GM13976 (cell line): ENCODE measurements around the gene SLC12A7.

Source experiments
- DNase-seq: peaks from one replicate; pipeline ENCODE4 v3.0.0; 2012; ENCODE audit warnings: low spot score
- CTCF ChIP-seq: IDR thresholded peaks from 2 replicates; pipeline ENCODE4 v1.5.1; 2012; ENCODE audit warnings: borderline replicate concordance, mild to moderate bottlenecking; ENCODE audit not compliant: insufficient read depth; ENCODE audit errors: extremely low read depth, missing control alignments, control extremely low read depth
- in situ Hi-C: fragments of 300-500 bp; cut with MboI; formaldehyde crosslinking; loops from one replicate; pipeline ENCODE4 v1.12.0; 2022; ENCODE audit warnings: low sequenced_read_pairs, mixed read lengths, inconsistent platforms; ENCODE audit not compliant: unreplicated experiment

Gene SLC12A7

GRCh38 chr5:1048861-1049838, 62.7 kb downstream of the SLC12A7 start:
- no peak for TF ChIP-seq CTCF
- in situ Hi-C loops: no loop called here
- DNase-seq: no peak

GRCh38 chr5:1048162-1048721, 63.6 kb downstream of the SLC12A7 start:
- no peak for TF ChIP-seq CTCF
- in situ Hi-C loops: no loop called here
- no peak for DNase-seq

GRCh38 chr5:1047332-1047965, 64.4 kb downstream of the SLC12A7 start:
- in situ Hi-C loops: no loop called here
- TF ChIP-seq CTCF: no peak
- no peak for DNase-seq

GRCh38 chr5:1045960-1046560, 65.8 kb downstream of the SLC12A7 start:
- TF ChIP-seq CTCF: no peak
- in situ Hi-C loops: no loop called here
- no peak for DNase-seq

GRCh38 chr5:1044117-1044516, 67.7 kb downstream of the SLC12A7 start:
- DNase-seq: no peak
- in situ Hi-C loops: no loop called here
- no peak for TF ChIP-seq CTCF

GRCh38 chr5:1043327-1043726, 68.5 kb downstream of the SLC12A7 start:
- DNase-seq: no peak
- TF ChIP-seq CTCF: no peak
- in situ Hi-C loops: no loop called here
